Calu3 (cell line): ENCODE data around the gene CAMSAP1. TPM values are rescaled to one million over a fixed set of nuclear protein-coding genes. Genes with fewer than 3 reads are reported as not detected.

ENCODE experiments used
- BruUV-seq: library from RNA; stranded (reverse); fragments of 400-500 nt; replicated peaks from 2 replicates; lab custom pipeline; 2021; lab: Mats Ljungman, UMichigan
- CTCF ChIA-PET: fragments of 300-600 bp; sonication (Branson Sonifier 250); formaldehyde crosslinking; loops from one replicate; lab custom pipeline; 2022; ENCODE audit warnings: antibody characterized with exemption; lab: Charles Lee
- DNase-seq: peaks from one replicate; pipeline ENCODE4 v3.0.0; 2022
- H3K27ac Mint-ChIP-seq: one replicate; pipeline ENCODE4 v1.8.0; 2022; ENCODE audit warnings: mixed read lengths; ENCODE audit not compliant: unreplicated experiment
- H3K27me3 Mint-ChIP-seq: one replicate; pipeline ENCODE4 v1.8.0; 2022; ENCODE audit warnings: mixed read lengths; ENCODE audit not compliant: unreplicated experiment
- H3K36me3 Mint-ChIP-seq: one replicate; pipeline ENCODE4 v1.8.0; 2022; ENCODE audit warnings: mild to moderate bottlenecking, moderate library complexity, mixed read lengths; ENCODE audit not compliant: insufficient read depth, unreplicated experiment
- H3K4me1 Mint-ChIP-seq: one replicate; pipeline ENCODE4 v1.8.0; 2022; ENCODE audit warnings: mild to moderate bottlenecking, low read depth, mixed read lengths; ENCODE audit not compliant: unreplicated experiment
- H3K4me3 Mint-ChIP-seq: one replicate; pipeline ENCODE4 v1.8.0; 2022; ENCODE audit warnings: mild to moderate bottlenecking, low read depth, moderate library complexity, mixed read lengths; ENCODE audit not compliant: unreplicated experiment
- H3K9me3 Mint-ChIP-seq: one replicate; pipeline ENCODE4 v1.8.0; 2022; ENCODE audit warnings: low read depth, mixed read lengths; ENCODE audit not compliant: unreplicated experiment
- CTCF ChIP-seq: fragments of 200-600 bp; IDR thresholded peaks from one replicate; pipeline ENCODE4 v1.8.0; 2022; ENCODE audit warnings: antibody characterized with exemption; ENCODE audit not compliant: unreplicated experiment
- intact Hi-C: fragments of 100-400 bp; cut with micrococcal nuclease; formaldehyde crosslinking; loops from one replicate; pipeline ENCODE4 v1.10.0; 2022; ENCODE audit not compliant: unreplicated experiment
- total RNA-seq: library from RNA; stranded (reverse); gene quantifications from 2 replicates; pipeline ENCODE4 v1.2.3, GENCODE V29; 2022

The CAMSAP1 gene
- total RNA-seq, 1 experiment from 2014 or later = 28.1 TPM

- no peaks in the 10 kb centered on the region for H3K27me3 Mint-ChIP-seq
- TF ChIP-seq CTCF = no peak
- BruUV-seq = no TSS peak
- CTCF ChIA-PET = no interaction called here
- no peak overlapping the region for H3K4me3 Mint-ChIP-seq
- H3K4me1 Mint-ChIP-seq = no peaks in the 10 kb centered on the region
- no peak overlapping the region for H3K27ac Mint-ChIP-seq
- peaks cover 6% of the 10 kb centered on the region for H3K36me3 Mint-ChIP-seq
- H3K9me3 Mint-ChIP-seq = no peaks in the 10 kb centered on the region
- DNase-seq = no peak
- intact Hi-C loops = no loop called here
Observed at GRCh38 chr9:135857371-135857786, 50.0 kb downstream of the CAMSAP1 start.

- Mint-ChIP-seq H3K27ac (no peak overlapping the region), H3K36me3 (peaks cover 25% of the 10 kb centered on the region), H3K9me3 (no peaks in the 10 kb centered on the region), H3K27me3 (no peaks in the 10 kb centered on the region), H3K4me1 (no peaks in the 10 kb centered on the region), H3K4me3 (no peak overlapping the region)
- no peak for DNase-seq
- intact Hi-C loops = no loop called here
- BruUV-seq = no TSS peak
- no peak for TF ChIP-seq CTCF
- CTCF ChIA-PET = no interaction called here
Observed at GRCh38 chr9:135851748-135852147, 55.6 kb downstream of the CAMSAP1 start.

GRCh38 chr9:135850737-135851136, 56.6 kb downstream of the CAMSAP1 start:
- H3K4me1 Mint-ChIP-seq = no peaks in the 10 kb centered on the region
- CTCF ChIA-PET = no interaction called here
- DNase-seq = no peak
- BruUV-seq = no TSS peak
- intact Hi-C loops = no loop called here
- peaks cover 25% of the 10 kb centered on the region for H3K36me3 Mint-ChIP-seq
- H3K9me3 Mint-ChIP-seq = no peaks in the 10 kb centered on the region
- no peaks in the 10 kb centered on the region for H3K27me3 Mint-ChIP-seq
- no peak overlapping the region for H3K4me3 Mint-ChIP-seq
- no peak for TF ChIP-seq CTCF
- H3K27ac Mint-ChIP-seq = no peak overlapping the region

- intact Hi-C loops = no loop called here
- Mint-ChIP-seq H3K4me3 (no peak overlapping the region), H3K27me3 (no peaks in the 10 kb centered on the region), H3K9me3 (peaks cover 5% of the 10 kb centered on the region), H3K36me3 (peaks cover 28% of the 10 kb centered on the region), H3K27ac (no peak overlapping the region), H3K4me1 (no peaks in the 10 kb centered on the region)
- no peak for TF ChIP-seq CTCF
- CTCF ChIA-PET = no interaction called here
- BruUV-seq = no TSS peak
- DNase-seq = no peak
Observed at GRCh38 chr9:135849181-135849580, 58.2 kb downstream of the CAMSAP1 start.
